GM21367 (cell line): ENCODE data around the gene PARP1.
A peak's percentile ranks its signal among the peaks of the same experiment; 100 is the strongest.
"Not testable (repeated sequence)": the region's sequence is repeated elsewhere in the genome, so short reads cannot be mapped to it uniquely, and the experiment has no call there.

ENCODE experiments used
- ATAC-seq: cut with Tn5 transposase; IDR thresholded peaks from one replicate; pipeline ENCODE4 v1.9.1; 2021; ENCODE audit not compliant: unreplicated experiment

PARP1 gene

DNA sequence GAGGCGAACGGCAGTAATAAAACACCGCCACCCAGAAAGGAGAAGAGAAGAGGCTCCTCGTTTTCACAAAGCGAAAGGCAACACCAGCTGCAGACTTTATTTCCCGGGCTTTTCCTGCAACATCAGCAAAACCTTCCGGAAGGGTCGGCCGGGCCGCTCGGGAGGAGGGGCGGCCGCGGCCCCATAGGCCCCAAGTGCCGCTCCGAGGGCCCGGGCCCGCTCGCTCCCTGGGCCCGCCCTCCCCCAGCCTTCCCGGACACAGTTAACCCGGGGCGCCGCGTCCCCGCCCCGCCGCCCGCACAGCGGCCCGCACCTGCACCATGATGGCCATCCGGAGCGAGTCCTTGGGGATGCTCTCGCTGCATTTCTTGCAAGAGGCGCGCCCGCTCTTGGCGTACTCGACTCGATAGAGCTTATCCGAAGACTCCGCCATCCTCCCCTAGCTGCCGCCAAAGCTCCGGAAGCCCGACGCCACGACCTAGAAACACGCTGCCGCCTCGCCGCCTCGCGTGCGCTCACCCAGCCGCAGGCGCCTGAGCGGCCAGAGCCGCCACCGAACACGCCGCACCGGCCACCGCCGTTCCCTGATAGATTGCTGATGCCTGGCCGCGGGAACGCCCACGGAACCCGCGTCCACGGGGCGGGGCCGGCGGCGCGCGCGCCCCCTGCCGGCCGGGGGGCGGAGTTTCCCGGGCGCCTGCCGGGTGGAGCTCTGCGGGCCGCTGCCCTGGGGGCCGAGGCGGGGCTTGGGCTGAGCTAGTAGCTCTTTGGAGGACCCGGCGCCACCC lies at the start of gene PARP1:
Gene PARP1 (minus strand): TSS at position 597 of the 788 bp plus-strand sequence. CDS start 164 bp downstream, at position 433.
- peak; percentile 65 for ATAC-seq

DNA sequence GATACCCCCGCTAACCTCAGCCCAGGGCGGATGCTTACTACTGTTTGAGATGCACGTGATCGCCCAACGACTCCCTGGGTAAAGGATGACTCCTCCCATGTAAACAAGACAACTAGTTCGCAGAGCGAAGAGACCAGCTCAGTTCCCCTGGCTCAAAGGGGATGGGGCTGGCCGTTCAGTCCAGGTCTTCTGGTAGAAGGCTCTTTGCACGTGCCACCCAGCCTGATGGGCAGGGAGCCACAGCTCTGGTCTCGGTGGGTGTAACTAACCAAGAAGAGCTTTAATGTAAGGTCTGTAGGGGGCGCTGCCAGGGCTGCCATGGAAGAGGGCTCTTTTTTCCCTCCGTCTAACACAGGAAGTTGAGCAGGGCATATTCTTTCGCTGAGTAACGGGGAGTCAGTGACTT lies 49.4 kb upstream of the PARP1 start:
- ATAC-seq = no peak

DNA sequence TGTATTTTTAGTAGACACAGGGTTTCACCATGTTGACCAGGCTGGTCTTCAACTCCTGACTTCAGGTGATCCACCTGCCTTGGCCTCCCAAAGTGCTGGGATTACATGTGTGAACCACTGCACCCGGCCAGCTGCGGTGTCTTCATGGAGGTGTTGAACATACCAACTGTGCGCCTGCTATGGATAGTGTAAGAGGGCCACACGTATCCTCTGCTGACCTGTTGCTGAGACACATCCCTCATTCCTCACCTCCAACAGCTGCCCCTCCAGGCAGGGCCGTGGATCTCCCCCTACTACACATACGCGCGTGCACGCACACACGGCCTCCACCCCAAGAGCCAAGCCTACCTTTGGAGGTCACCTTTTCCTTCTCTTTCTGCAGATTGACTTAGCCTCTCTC lies 48.0 kb upstream of the PARP1 start:
- no peak for ATAC-seq

DNA sequence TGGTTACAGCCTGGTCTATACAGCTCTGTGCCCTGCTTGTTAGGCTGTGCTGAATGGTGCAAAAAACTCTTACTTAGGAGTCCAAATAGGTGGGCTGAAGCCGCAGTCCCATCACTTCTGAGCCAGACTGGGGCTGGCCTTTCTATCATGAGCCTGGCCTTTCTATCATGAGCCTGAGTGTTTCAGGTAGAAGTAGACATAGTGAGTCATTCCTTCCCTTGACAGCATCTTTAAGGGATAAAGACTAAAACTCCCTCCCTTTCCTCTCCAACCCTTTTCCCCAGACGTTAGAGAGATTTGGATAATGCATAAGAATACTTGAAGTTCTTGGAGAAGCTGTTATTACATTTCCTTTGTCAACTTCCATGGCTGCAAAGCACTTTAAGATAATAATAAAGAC lies 46.5 kb upstream of the PARP1 start:
- ATAC-seq = no peak

DNA sequence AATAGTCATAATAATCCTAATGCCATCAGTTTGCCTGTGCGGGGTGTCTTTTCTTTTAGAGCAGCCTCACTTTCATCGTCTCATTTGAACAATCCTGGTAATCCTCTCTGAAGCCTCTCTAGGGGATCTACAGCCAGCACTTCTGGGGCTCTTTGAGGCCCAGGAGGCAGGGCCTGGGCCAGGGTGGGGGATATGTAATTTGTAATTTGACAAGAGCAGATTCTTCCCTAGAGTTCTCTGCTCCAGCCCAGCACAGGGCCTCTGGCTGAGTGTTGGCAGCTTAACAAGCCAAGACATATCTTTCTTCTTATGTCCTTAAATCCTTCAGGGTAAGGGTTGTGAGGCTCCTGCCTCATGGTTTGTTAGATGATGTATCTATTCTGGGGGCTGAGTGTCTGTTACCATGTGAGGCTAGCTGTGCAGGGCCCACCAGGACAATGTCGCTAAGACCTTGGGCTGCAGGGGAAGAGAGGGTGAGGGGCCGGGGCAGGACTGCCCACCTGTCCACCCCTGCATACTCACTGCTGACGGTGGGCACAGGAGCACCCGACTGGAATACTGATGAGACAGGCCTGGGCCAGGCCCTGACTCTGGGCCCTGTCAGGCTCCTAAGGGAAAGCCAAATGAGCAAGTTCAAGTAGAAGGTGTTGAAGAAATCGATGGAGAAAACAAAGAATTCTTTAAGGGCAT lies 45.3 kb upstream of the PARP1 start:
- no peak for ATAC-seq

DNA sequence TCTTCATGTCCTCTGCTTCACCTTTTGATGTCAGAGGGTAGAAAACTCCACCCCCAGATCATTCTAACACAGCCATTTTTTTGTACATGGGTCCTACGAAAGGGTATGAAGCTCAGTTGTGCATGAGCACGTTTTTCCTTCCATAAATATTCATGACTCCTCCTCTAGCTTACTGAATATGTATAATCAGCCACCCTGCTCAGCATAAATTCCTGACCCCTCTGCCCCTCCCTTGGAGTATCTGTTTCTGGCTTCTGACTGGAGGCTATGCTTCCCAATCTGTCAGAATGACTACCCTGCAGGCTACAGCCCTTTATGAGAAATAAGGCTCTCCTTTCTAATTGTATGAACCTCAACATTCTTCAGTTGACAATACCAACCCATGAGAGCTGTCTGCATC lies 42.8 kb upstream of the PARP1 start:
- no peak for ATAC-seq

DNA sequence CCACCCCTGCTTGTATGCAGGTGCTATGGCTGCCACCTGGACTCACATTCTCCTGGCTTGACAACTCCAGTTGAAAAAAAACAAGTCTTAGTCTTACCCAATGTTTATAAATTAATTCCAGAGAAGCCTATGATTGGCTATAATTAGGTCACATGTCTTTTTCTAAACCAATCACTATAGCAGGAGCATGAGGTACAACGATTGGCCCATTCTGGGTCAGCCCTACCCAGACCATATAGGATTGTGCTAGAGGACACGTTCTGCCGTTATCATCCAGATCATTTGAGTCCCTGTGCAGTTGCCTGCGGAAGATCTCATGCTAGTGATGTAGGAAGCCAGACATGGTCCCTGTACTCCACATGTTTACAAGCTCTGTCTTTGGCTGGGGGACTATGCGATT lies 41.9 kb upstream of the PARP1 start:
- no peak for ATAC-seq

DNA sequence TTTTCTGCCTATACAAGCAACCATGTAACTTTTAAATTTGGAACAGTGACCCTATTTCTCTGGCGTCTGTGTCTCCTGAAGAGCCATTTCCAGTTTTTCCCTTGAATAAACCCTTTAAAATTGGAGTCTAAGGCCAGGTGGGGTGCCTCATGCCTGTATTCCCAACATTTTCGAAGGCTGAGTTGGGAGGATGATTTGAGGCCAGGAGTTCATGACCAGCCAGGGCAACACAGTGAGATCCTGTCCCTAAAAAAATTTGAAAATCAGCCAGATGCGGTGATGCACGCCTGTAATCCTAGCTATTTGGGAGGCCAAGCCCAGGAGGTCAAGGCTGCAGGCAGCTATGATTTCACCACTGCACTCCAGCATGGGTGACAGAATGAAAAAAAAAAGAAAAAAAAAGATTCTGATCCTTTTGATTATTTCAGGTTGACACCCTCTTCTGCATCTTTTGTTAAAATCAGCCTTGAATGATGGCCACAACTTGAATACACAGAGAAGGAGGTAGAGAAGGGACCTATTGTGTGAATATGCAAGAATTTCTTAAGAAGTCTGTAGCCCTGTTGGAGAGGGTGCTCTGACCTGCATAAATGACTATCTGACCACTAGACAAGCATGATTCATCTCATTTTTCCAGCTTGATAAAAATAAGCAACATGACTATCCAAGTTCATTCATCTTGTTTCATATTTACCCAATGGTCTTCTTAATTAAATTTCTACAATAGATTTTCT lies 40.2 kb upstream of the PARP1 start:
- no peak for ATAC-seq

DNA sequence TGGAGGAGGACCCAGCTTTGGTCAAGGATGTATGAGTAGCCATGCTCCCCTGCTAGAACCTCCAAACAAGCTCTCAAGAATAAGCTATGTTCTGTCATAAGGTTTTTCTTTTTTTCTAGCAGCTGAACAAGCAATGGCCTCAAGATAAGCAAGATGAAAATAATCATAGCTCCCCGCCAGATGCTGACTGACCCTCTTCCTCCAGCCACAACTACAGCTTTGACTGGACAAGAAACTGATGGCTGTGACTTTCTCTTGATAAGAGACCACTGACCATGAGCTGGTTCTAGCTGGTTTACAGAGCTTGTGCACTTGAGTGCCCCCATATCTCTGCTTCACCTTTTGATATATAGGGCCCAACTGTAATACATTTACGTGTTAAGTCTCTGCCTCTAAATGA lies 38.2 kb upstream of the PARP1 start:
- ATAC-seq = no peak

DNA sequence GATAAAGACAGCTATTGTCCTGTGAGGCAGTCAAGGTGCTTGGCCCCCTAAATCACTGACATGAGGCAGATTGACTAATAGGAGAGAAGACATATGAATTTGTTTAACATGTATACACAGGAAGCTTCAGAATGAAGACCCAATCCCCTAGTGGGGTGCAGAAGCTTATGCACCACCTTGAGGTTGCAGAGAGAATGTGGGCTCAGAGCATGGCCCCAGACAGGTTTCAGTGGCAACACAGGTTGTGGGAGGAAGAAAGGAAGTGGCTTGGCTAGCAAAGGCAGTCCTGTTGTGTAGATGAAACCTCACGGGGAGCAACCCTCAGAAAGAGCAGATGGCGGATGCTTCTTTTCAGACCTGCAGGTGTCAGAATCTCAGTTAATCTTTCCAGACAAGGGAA lies 37.0 kb upstream of the PARP1 start:
- ATAC-seq = peak; percentile 100

DNA sequence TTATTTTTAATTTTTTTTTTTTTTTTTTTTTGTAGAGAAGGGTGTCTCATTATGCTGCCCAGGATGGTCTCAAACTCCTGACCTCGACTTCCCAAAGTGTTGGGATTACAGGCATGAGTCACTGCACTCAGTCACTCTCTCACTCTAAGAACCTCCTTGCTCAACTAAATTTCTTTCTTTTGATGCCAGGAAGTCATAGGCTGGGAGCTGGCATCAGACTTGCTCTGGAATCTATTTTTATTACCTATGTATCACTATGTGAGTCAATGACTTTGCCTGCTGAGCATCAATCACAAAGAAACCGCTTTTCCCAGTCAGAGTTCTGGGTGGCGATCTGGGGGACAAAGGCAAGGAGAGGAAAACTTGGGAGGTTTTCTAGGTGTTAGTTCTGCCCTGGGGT lies 35.5 kb upstream of the PARP1 start:
- ATAC-seq = no peak

DNA sequence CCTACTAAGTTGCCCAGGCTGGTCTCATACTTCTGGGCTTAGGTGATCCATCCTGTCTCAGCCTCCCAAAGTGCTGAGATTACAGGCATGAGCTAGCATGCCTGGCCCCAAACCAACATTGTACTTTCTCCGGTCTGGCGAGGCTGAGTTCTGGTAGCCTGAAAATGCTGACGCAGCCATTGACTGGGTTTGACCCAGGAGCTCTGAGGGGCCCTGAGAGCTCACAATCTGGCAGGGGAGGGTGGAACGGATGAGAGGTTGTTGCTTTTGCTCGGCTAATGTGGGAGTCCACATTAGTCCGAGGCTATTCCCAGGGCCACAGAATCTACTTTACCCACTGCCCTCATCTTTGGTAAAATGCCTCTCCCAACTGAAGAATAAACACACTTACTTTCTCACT lies 35.1 kb upstream of the PARP1 start:
- no peak for ATAC-seq

DNA sequence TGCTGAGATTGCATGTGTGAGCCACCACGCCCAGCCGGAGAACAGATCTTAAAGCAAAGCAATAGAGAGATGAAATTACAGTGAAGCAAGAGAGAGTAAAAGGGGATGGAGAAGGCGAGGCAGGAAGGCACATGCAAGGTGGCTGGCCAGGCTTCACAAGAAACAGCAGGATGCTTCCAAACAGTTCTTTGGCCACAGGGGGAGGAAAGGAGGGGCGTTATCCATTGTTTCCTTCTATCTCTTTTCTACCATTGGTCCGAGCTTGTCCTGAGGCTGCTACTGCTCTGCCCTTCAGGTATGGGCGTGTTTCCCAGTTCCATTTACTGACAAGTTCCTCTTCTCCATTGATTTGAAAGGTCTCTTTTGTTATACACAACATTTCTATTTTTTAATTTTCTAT lies 33.7 kb upstream of the PARP1 start:
- ATAC-seq = no peak

DNA sequence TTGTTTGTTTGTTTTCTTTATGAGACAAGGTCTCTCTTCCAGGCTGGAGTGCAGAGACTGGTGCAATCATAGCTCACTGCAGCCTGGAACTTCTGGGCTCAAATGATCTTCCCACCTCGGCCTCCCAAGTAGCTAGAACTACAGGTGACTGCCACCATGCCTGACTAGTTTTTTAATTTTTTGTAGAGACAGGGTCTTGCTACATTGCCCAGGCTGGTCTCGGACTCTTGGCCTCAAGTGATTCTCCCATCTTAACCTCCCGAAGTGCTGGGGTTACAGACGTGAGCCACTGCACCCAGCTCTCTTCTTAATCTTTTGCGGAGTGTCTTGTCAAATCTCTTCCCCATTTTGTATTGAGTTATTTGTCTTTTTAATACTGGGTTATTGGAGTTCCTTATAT lies 32.6 kb upstream of the PARP1 start:
- no peak for ATAC-seq

DNA sequence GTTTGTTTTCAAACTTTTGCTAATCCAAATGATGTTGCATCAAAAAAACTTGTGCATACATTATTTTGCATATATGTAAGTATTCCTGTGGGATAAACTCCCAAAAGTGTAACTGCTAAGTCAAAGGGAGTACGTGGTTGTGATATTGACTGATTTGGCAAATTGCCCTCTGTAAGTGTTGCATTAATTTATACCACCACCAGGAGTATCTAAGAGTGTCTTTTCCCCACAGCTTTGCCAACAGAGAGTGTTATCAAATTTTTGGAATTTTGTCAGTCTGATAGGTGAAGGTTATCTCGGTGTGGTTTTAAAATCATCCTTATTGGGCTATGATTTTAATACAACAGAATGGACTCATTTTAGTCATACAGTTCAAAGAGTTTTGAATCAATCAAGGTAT lies 30.1 kb upstream of the PARP1 start:
- no peak for ATAC-seq

DNA sequence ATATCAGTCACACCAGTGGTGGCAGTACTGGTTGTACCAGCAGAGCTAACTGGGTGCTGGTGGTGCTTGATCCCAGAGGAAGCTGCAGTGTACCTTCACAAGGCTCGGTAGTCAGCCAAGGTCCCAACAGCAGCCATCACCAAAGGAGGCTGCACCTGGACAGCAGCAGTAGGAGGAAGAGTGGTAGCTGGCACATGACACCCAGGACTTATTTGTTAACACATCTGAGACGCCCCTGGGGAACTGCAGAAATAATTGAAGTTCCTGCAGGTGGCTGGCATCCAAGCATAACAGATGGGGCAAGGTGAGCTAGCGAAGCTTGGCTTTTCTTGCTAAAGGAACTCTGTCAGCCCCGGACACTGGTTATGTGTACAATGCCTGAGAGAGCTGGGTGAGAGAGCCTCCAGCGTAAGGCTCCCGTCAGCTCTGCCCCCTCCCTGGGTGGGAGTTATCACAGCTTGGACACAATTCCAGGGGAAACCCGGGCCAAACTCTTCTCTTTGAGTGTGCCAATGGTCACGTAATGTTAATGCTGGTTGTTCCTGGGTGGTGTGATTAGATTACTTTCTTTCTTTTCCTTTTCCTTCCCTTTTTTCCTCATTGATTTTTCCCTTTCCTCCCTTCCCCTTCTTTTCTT lies 29.1 kb upstream of the PARP1 start:
- ATAC-seq = no peak

DNA sequence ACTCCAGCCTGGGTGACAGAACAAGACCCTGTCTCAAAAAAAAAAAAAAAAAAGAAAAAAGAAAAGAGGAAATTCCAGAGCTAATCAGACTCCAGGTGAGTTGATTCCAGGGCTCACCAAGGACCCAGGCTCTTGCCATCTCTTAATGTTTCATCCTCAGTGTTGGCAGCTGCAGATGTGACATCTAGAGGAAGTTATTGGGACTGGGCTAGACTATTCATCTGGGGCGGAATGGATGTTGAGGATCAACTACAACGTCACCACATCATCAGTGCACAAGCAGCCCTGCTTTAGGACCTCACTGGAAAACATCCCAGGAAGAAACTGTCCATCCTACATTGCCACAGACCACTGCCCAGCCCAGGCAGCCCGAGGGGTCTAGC lies 28.6 kb upstream of the PARP1 start:
- no peak for ATAC-seq

DNA sequence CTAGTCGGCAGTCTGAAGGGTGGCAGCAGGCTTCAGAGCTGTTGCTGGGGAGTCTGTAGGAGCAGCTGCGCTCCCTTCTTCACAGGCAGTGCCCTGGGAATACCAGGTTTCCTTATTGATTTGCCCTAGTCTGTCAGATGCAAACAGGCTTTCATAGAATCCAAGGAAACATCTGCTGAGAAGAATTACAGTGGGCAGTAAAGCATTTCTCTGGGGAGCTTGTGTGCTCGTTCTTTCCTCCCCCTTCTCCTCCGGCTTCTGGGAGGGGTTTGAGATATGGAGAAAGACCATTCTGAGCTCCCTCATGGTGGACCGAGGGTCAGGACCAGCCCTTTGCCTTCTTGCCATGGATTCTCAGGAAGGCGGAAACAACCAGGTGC lies 25.4 kb upstream of the PARP1 start:
- no peak for ATAC-seq

DNA sequence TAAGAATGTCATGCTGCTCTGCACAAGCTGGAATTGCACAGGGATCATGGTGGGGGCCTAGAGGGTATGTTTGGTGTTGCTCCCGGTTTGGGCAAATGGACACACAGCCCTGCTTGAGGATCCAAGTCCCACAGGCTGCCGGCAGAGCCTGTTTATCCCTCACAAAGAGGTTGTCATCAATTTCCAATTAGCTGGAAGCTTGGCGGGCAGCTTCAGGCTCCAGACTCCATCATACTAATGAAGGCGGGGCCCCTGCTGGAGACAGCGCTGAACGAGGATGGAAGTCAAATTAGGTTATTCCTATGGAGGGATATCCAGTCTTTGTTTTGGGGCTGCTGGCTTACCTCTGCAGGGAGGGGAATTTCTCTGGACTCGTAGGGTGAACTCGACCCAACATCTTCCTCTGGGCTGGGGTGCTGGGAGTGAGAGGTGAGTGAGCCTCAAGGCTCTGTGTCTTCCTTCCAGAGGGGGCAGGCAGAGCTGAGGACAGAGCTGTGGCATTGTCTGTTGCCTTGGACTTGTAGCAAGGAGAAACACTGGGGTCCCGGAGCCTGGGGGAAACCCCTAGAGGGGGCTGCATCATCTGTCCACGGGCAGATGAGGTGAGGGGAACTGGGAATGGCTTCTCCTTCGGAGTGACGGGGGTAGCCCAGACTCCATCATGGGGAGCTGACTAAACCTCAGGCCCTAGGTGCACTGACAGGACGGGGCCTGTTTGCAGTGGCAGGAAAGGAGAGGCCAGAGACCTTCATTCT lies 24.9 kb upstream of the PARP1 start:
- no peak for ATAC-seq

DNA sequence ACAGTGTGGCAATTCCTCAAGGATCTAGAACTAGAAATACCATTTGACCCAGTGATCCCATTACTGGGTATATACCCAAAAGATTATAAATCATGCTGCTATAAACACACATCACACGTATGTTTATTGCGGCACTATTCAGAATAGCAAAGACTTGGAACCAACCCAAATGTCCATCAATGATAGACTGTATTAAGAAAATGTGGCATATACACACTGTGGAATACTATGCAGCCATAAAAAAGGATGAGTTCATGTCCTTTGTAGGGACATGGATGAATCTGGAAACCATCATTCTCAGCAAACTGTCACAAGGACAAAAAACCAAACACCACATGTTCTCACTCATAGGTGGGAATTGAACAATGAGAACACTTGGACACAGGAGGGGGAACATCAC lies 24.0 kb upstream of the PARP1 start:
- ATAC-seq = not testable (repeated sequence)
